Activated naive CD8-positive, alpha-beta T cell (primary cell): ENCODE data around the gene SUDS3.
A peak's percentile ranks its signal among the peaks of the same experiment; 100 is the strongest.

Experiments
- H3K27ac Mint-ChIP-seq: one replicate; pipeline ENCODE4 v1.8.0; 2021; ENCODE audit warnings: mixed read lengths
- H3K27me3 Mint-ChIP-seq: one replicate; pipeline ENCODE4 v1.8.0; 2021; ENCODE audit warnings: mixed read lengths
- H3K36me3 Mint-ChIP-seq: one replicate; pipeline ENCODE4 v1.8.0; 2021; ENCODE audit warnings: mixed read lengths
- H3K4me1 Mint-ChIP-seq: one replicate; pipeline ENCODE4 v1.8.0; 2021; ENCODE audit warnings: low read depth, mixed read lengths
- H3K4me3 Mint-ChIP-seq: one replicate; pipeline ENCODE4 v1.8.0; 2021; ENCODE audit warnings: mild to moderate bottlenecking, mixed read lengths
- H3K9me3 Mint-ChIP-seq: one replicate; pipeline ENCODE4 v1.8.0; 2021; ENCODE audit warnings: low read depth, mixed read lengths

The SUDS3 gene

GRCh38 chr12:118371321-118372282 is 4.8 kb upstream of the SUDS3 start:
- Mint-ChIP-seq H3K27ac (no peak overlapping the region), H3K4me1 (peaks cover 42% of the 10 kb centered on the region), H3K4me3 (peak overlapping the region; percentile 93), H3K27me3 (no peaks in the 10 kb centered on the region), H3K9me3 (no peaks in the 10 kb centered on the region), H3K36me3 (no peaks in the 10 kb centered on the region)

GRCh38 chr12:118372541-118373495 is 3.5 kb upstream of the SUDS3 start, which contains the start of gene TAOK3:
TAOK3 (minus strand) TSS chr12:118372907; CDS start chr12:118255567, 117,340 bp downstream.
- peaks cover 48% of the 10 kb centered on the region for H3K4me1 Mint-ChIP-seq
- peak within 1 kb of the TSS; percentile 93 for H3K4me3 Mint-ChIP-seq
- no peaks in the 10 kb centered on the region for H3K9me3 Mint-ChIP-seq
- no peaks in the 10 kb centered on the region for H3K27me3 Mint-ChIP-seq
- peak within 1 kb of the TSS; percentile 91 for H3K27ac Mint-ChIP-seq
- no peaks in the 10 kb centered on the region for H3K36me3 Mint-ChIP-seq

GRCh38 chr12:118373616-118374015 is 2.7 kb upstream of the SUDS3 start:
- H3K4me1 Mint-ChIP-seq, result peaks cover 52% of the 10 kb centered on the region
- no peaks in the 10 kb centered on the region for H3K36me3 Mint-ChIP-seq
- peak overlapping the region; percentile 91 for H3K27ac Mint-ChIP-seq
- H3K9me3 Mint-ChIP-seq, result no peaks in the 10 kb centered on the region
- H3K4me3 Mint-ChIP-seq, result peak overlapping the region; percentile 93
- no peaks in the 10 kb centered on the region for H3K27me3 Mint-ChIP-seq

- no peaks in the 10 kb centered on the region for H3K27me3 Mint-ChIP-seq
- H3K4me1 Mint-ChIP-seq, result peaks cover 51% of the 10 kb centered on the region
- H3K27ac Mint-ChIP-seq, result no peak overlapping the region
- peak overlapping the region; percentile 93 for H3K4me3 Mint-ChIP-seq
- no peaks in the 10 kb centered on the region for H3K36me3 Mint-ChIP-seq
- H3K9me3 Mint-ChIP-seq, result no peaks in the 10 kb centered on the region
Observed at GRCh38 chr12:118374126-118374725, 2.1 kb upstream of the SUDS3 start.

GRCh38 chr12:118374909-118375308 is 1.4 kb upstream of the SUDS3 start:
- peak overlapping the region; percentile 58 for H3K4me3 Mint-ChIP-seq
- H3K27ac Mint-ChIP-seq, result no peak overlapping the region

GRCh38 chr12:118375348-118375747 is 1.0 kb upstream of the SUDS3 start:
- peak overlapping the region; percentile 94 for H3K4me3 Mint-ChIP-seq
- peaks cover 49% of the 10 kb centered on the region for H3K4me1 Mint-ChIP-seq
- no peak overlapping the region for H3K27ac Mint-ChIP-seq
- H3K27me3 Mint-ChIP-seq, result no peaks in the 10 kb centered on the region
- no peaks in the 10 kb centered on the region for H3K36me3 Mint-ChIP-seq
- no peaks in the 10 kb centered on the region for H3K9me3 Mint-ChIP-seq

More at GRCh38 chr12:118374909-118375308, 1.4 kb upstream of the SUDS3 start:
- no peaks in the 10 kb centered on the region for H3K27me3 Mint-ChIP-seq
- H3K9me3 Mint-ChIP-seq, result no peaks in the 10 kb centered on the region
- H3K36me3 Mint-ChIP-seq, result no peaks in the 10 kb centered on the region
- H3K4me1 Mint-ChIP-seq, result peaks cover 50% of the 10 kb centered on the region

- Mint-ChIP-seq H3K36me3 (peaks cover 2% of the 10 kb centered on the region), H3K27me3 (no peaks in the 10 kb centered on the region), H3K4me1 (peaks cover 38% of the 10 kb centered on the region), H3K27ac (peak overlapping the region; percentile 96), H3K9me3 (no peaks in the 10 kb centered on the region), H3K4me3 (peak overlapping the region; percentile 95)
Observed at GRCh38 chr12:118377021-118377883, 897 bp downstream of the SUDS3 start.

GRCh38 chr12:118377884-118378470 is 1.6 kb downstream of the SUDS3 start:
- H3K27ac Mint-ChIP-seq, result peak overlapping the region; percentile 96
- no peaks in the 10 kb centered on the region for H3K9me3 Mint-ChIP-seq
- H3K4me1 Mint-ChIP-seq, result peaks cover 37% of the 10 kb centered on the region
- peaks cover 3% of the 10 kb centered on the region for H3K36me3 Mint-ChIP-seq
- peak overlapping the region; percentile 95 for H3K4me3 Mint-ChIP-seq
- no peaks in the 10 kb centered on the region for H3K27me3 Mint-ChIP-seq

- Mint-ChIP-seq H3K27me3 (no peaks in the 10 kb centered on the region), H3K9me3 (no peaks in the 10 kb centered on the region), H3K4me1 (peaks cover 2% of the 10 kb centered on the region), H3K36me3 (peaks cover 10% of the 10 kb centered on the region), H3K27ac (no peak overlapping the region), H3K4me3 (no peak overlapping the region)
Observed at GRCh38 chr12:118391424-118391823, 15.1 kb downstream of the SUDS3 start.

- Mint-ChIP-seq H3K4me3 (no peak overlapping the region), H3K36me3 (peaks cover 10% of the 10 kb centered on the region), H3K27ac (no peak overlapping the region), H3K27me3 (no peaks in the 10 kb centered on the region), H3K9me3 (no peaks in the 10 kb centered on the region), H3K4me1 (peaks cover 2% of the 10 kb centered on the region)
Observed at GRCh38 chr12:118391836-118392235, 15.5 kb downstream of the SUDS3 start.

- peaks cover 2% of the 10 kb centered on the region for H3K4me1 Mint-ChIP-seq
- H3K36me3 Mint-ChIP-seq, result peaks cover 6% of the 10 kb centered on the region
- H3K4me3 Mint-ChIP-seq, result no peak overlapping the region
- no peak overlapping the region for H3K27ac Mint-ChIP-seq
- H3K9me3 Mint-ChIP-seq, result no peaks in the 10 kb centered on the region
- H3K27me3 Mint-ChIP-seq, result no peaks in the 10 kb centered on the region
Observed at GRCh38 chr12:118397708-118398440, 21.5 kb downstream of the SUDS3 start.

GRCh38 chr12:118398524-118398923 is 22.2 kb downstream of the SUDS3 start:
- peak overlapping the region; percentile 50 for H3K27ac Mint-ChIP-seq
- H3K9me3 Mint-ChIP-seq, result no peaks in the 10 kb centered on the region
- H3K4me1 Mint-ChIP-seq, result peaks cover 2% of the 10 kb centered on the region
- peaks cover 6% of the 10 kb centered on the region for H3K36me3 Mint-ChIP-seq
- H3K4me3 Mint-ChIP-seq, result no peak overlapping the region
- H3K27me3 Mint-ChIP-seq, result no peaks in the 10 kb centered on the region

- H3K9me3 Mint-ChIP-seq, result no peaks in the 10 kb centered on the region
- peaks cover 6% of the 10 kb centered on the region for H3K36me3 Mint-ChIP-seq
- H3K4me3 Mint-ChIP-seq, result no peak overlapping the region
- peaks cover 2% of the 10 kb centered on the region for H3K4me1 Mint-ChIP-seq
- H3K27ac Mint-ChIP-seq, result peak overlapping the region; percentile 50
- no peaks in the 10 kb centered on the region for H3K27me3 Mint-ChIP-seq
Observed at GRCh38 chr12:118398940-118399339, 22.6 kb downstream of the SUDS3 start.
